Uterus (tissue), 2 donors: ENCODE data around the gene COL25A1.

Experiments
- POLR2A ChIP-seq, 2 donors: fragments of 450-650 bp; IDR thresholded peaks; one replicate each; pipeline ENCODE4 v1.6.1; 2016; ENCODE audit warnings: antibody characterized with exemption in 2 of 2, mild to moderate bottlenecking in 1 of 2, moderate library complexity in 1 of 2
- TF ChIP-seq, protein P1 (sequence below), 4 experiments: fragments of 200-600 bp in 2 of 4; fragments of 450-650 bp in 2 of 4; sonication (generic) in 2 of 4; IDR thresholded peaks; one replicate each; pipeline ENCODE4 v1.5.1; 2016 to 2019; ENCODE audit warnings: antibody characterized with exemption in 4 of 4, mild to moderate bottlenecking in 2 of 4, moderate library complexity in 1 of 4

DNA sequence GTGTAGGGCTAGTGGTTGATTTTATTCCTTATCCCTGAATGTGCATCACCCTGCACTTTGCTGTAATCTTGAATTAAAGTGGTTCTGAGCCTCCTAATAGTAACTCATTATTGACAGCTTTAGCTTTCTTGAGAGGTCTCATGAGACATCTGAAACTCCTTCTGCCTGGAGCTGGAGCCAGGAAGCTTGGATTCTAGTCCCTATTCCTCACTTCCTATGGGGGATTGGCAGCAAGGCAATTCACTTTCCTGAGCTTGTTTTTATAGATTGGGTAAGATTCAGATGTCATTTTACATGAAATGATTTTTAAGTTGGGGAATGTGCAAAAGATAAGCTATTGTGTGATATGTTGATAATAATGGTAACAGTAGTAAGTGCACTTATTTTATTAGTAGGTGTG is 522.5 kb downstream of the COL25A1 start:
- TF ChIP-seq, protein P1, sequence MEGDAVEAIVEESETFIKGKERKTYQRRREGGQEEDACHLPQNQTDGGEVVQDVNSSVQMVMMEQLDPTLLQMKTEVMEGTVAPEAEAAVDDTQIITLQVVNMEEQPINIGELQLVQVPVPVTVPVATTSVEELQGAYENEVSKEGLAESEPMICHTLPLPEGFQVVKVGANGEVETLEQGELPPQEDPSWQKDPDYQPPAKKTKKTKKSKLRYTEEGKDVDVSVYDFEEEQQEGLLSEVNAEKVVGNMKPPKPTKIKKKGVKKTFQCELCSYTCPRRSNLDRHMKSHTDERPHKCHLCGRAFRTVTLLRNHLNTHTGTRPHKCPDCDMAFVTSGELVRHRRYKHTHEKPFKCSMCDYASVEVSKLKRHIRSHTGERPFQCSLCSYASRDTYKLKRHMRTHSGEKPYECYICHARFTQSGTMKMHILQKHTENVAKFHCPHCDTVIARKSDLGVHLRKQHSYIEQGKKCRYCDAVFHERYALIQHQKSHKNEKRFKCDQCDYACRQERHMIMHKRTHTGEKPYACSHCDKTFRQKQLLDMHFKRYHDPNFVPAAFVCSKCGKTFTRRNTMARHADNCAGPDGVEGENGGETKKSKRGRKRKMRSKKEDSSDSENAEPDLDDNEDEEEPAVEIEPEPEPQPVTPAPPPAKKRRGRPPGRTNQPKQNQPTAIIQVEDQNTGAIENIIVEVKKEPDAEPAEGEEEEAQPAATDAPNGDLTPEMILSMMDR (IDR thresholded peaks at IDR 0.05), result no peak
- no peak for TF ChIP-seq POLR2A (IDR thresholded peaks at IDR 0.05)
